ENCODE results near the gene XYLB.

The XYLB gene

DNA sequence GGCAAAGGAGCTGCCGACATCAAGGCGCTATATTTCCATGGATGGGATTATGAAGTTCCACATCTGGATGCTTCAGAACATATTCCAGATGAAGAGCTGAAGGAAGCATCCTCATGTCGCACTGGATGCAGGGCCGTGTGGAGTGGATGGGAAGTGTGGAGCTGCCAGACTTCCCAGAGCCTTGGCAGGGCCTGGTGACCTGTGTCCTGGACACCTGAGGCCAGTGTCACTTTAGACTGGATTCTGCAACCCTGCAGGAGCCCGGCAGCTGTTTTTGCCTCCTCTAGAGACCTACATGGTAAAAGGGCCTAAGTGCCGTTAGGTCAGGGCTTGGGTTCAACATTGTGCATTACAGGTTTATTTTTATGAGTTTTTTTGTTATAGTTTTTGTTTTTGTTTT is 11.3 kb upstream of the XYLB start:
- H3K4me3 ChIP-seq (ENCODE audit: low read depth, low read length), result no peak overlapping the region

DNA sequence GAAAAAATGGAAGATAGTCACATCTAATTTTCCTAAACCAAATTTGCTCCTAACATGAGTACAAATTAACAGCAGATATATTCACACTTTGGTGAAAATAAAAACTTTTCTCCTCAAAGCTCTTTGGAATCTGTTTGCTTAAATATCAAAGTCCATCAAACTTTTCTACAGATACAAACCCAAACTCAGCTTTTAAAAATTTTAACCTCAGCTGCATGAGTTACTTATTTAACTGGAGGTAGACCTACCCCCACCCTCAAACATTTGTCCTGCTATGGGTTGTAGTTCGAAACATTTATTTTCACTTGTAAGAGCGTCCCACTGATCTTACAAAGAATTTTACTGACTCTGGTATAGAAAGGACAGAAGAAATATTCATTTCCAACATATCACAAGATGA is 8.9 kb upstream of the XYLB start:
- DNase-seq (ENCODE audit: low read depth), result no peak
- TF ChIP-seq, protein P1, sequence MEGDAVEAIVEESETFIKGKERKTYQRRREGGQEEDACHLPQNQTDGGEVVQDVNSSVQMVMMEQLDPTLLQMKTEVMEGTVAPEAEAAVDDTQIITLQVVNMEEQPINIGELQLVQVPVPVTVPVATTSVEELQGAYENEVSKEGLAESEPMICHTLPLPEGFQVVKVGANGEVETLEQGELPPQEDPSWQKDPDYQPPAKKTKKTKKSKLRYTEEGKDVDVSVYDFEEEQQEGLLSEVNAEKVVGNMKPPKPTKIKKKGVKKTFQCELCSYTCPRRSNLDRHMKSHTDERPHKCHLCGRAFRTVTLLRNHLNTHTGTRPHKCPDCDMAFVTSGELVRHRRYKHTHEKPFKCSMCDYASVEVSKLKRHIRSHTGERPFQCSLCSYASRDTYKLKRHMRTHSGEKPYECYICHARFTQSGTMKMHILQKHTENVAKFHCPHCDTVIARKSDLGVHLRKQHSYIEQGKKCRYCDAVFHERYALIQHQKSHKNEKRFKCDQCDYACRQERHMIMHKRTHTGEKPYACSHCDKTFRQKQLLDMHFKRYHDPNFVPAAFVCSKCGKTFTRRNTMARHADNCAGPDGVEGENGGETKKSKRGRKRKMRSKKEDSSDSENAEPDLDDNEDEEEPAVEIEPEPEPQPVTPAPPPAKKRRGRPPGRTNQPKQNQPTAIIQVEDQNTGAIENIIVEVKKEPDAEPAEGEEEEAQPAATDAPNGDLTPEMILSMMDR (IDR thresholded peaks at IDR 0.05; ENCODE audit: insufficient read depth, low read depth, low read length, missing control alignments), result no peak
- no peak overlapping the region for H3K4me3 ChIP-seq (ENCODE audit: low read depth, low read length)

More for the DNA sequence above, 11.3 kb upstream of the XYLB start:
- TF ChIP-seq, protein P1 (IDR thresholded peaks at IDR 0.05; ENCODE audit: insufficient read depth, low read depth, low read length, missing control alignments), result no peak
- no peak for DNase-seq (ENCODE audit: low read depth)

DNA sequence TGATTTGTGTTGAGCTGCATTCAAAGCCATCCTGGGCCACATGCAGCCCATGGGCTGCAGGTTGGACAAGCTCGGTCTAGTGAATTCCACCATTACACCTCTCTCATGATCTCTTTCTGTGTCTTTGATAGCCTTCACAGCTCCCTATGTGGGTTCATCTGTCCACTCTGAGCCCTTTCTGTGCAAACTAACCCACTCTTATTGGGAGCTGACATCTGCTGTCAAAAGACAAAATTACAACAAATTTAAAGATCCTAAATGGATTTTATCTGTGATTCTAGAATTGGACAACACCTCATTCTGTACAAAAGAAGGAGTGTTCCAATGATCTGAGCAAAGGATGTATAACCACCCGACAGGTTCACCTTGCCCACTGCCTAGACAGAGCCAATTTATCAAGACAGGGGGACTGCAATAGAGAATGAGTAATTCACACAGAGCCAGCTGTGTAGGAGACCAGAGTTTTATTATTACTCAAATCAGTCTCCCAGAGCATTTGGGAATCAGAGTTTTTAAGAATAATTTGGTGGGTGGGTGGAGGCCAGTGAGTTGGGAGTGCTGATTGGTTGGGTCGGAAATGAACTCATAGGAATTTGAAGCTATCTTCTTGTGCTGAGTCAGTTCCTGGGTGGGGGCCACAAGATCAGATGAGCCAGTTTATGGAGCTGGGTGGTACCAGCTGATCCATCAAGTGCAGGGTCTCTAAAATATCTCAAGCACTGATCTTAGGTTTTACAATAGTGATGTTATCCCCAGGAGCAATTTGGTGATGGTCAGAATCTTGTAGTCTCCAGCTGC is 2.6 kb upstream of the XYLB start:
- no peak overlapping the region for H3K4me3 ChIP-seq (ENCODE audit: low read depth, low read length)
- TF ChIP-seq, protein P1 (IDR thresholded peaks at IDR 0.05; ENCODE audit: insufficient read depth, low read depth, low read length, missing control alignments), result peak; percentile 2
- DNase-seq (ENCODE audit: low read depth), result no peak

DNA sequence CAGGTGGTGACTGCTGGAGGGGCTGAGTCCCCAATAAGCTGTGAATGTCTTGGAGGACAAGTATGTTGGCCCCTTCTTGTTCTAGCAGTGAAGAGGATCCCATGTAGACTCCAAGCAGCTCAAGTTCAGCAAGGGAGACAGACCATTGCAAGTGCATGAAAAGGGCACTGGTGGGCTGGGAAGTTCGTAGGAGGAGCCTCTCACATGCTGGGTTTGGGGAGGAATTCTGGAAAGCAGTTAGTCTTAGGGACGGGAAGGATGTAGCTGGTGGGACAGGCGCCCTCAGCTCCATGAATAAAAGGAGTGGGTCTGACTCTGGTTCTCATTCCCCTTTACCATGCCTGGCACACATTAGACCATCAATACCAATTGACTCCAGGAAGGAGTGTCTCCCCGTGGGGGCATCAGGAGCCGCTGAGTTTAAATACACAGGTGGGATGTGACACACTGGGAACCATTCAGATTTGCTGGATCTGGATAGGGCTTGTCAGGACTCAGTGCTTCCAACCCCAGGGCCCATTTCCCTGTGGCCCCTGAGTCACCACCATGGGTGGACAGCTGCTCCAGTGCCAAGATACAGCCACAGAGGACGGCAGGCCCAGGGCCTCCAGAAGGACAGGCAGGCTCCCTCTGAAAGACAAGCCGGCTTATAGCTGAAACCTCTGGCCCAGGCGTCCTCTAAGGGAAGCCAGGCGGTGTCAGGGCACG is 552 bp upstream of the XYLB start:
- H3K4me3 ChIP-seq (ENCODE audit: low read depth, low read length), result peak overlapping the region; percentile 63
- DNase-seq (ENCODE audit: low read depth), result no peak
- TF ChIP-seq, protein P1 (IDR thresholded peaks at IDR 0.05; ENCODE audit: insufficient read depth, low read depth, low read length, missing control alignments), result no peak

DNA sequence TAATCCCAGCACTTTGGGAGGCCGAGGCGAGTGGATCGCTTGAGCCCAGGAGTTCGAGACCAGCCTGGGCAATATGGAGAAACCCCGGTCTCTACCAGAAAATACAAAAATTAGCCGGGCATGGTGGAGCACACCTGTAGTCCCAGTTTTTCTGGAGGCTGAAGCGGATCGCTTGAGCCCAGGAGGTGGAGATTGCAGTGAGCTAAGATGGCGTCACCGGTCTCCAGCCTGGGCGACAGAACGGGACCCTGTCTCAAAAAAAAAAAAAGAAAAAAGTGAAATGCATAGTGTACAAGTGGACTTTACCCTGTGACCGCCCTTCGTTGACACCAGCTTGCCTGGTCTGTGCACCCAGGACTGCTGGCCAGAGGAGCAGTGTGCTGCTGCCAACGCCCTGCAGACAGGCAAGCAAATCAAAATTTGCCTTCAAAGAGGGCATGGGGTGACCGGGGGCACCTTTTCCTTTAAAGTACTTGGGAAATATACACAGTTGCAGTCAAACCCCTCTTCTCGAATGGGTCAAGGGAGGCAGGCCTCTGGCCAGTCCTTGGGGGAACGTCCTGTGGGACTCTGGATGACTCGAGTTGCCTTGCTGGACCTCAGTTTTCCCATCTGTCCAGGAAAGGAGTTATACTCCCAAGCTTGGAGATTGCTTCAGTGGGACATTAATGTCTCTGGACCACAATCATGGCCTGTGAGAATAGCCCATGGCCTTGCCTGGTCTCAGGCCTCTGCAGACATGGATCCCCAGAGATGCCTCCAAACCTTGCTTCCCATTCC is 1.0 kb downstream of the XYLB start:
- peak overlapping the region; percentile 63 for H3K4me3 ChIP-seq (ENCODE audit: low read depth, low read length)
- TF ChIP-seq, protein P1 (IDR thresholded peaks at IDR 0.05; ENCODE audit: insufficient read depth, low read depth, low read length, missing control alignments), result no peak
- no peak for DNase-seq (ENCODE audit: low read depth)

DNA sequence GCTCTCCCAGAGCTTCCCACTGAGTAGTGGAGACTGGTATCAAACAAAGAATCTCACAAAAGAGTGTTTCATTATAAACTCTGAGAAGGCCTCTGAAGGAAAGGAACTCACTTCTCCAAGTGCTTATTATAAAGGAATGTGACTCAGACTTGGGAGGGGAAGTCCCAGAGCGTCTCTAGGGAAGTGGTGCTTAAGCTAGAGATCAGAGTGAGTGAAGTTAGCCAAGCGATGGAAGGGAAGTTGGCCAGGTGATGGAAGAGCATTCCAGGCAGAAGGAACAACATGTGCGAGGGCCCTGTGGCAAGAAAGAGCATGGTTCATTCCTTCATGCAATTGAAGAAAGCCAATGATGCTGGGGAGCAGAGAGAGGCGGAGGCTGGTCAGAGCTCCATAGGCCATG is 2.3 kb downstream of the XYLB start:
- DNase-seq (ENCODE audit: low read depth), result no peak
- H3K4me3 ChIP-seq (ENCODE audit: low read depth, low read length), result no peak overlapping the region
- TF ChIP-seq, protein P1 (IDR thresholded peaks at IDR 0.05; ENCODE audit: insufficient read depth, low read depth, low read length, missing control alignments), result no peak
